Astrocyte (in vitro differentiated cells and primary cell): ENCODE measurements around the gene KIF1A.

Source experiments
- EZH2 ChIP-seq: IDR thresholded peaks from 2 replicates; pipeline ENCODE4 v1.6.1; 2012; ENCODE audit warnings: mild to moderate bottlenecking, low read length, inconsistent platforms; ENCODE audit not compliant: insufficient read depth
- TF ChIP-seq, protein P1 (sequence below): IDR thresholded peaks from 2 replicates; pipeline ENCODE4 v1.5.1; 2011; ENCODE audit warnings: low read depth, mild to moderate bottlenecking, inconsistent platforms, low read length, moderate library complexity; ENCODE audit not compliant: insufficient read depth

GRCh38 chr2:240717681-240718581 lies 102.1 kb downstream of the KIF1A start:
- TF ChIP-seq, protein P1, sequence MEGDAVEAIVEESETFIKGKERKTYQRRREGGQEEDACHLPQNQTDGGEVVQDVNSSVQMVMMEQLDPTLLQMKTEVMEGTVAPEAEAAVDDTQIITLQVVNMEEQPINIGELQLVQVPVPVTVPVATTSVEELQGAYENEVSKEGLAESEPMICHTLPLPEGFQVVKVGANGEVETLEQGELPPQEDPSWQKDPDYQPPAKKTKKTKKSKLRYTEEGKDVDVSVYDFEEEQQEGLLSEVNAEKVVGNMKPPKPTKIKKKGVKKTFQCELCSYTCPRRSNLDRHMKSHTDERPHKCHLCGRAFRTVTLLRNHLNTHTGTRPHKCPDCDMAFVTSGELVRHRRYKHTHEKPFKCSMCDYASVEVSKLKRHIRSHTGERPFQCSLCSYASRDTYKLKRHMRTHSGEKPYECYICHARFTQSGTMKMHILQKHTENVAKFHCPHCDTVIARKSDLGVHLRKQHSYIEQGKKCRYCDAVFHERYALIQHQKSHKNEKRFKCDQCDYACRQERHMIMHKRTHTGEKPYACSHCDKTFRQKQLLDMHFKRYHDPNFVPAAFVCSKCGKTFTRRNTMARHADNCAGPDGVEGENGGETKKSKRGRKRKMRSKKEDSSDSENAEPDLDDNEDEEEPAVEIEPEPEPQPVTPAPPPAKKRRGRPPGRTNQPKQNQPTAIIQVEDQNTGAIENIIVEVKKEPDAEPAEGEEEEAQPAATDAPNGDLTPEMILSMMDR: no peak
- no peak for TF ChIP-seq EZH2
